ES-I3 (cell line): ENCODE results near the gene CIAO1.

Experiments
- H3K36me3 ChIP-seq: 2 replicates; pipeline ENCODE4 v1.6.1; 2013; ENCODE audit warnings: mild to moderate bottlenecking, low read length, control low read depth, moderate library complexity; ENCODE audit not compliant: insufficient read depth
- H3K4me1 ChIP-seq: 2 replicates; pipeline ENCODE4 v1.6.1; 2013; ENCODE audit warnings: mild to moderate bottlenecking, control low read depth, low read length; ENCODE audit not compliant: insufficient read depth
- H3K9ac ChIP-seq: 2 replicates; pipeline ENCODE4 v1.6.1; 2013; ENCODE audit warnings: low read depth, mild to moderate bottlenecking, low read length, moderate library complexity
- H3K9me3 ChIP-seq: 2 replicates; pipeline ENCODE4 v1.6.1; 2013; ENCODE audit warnings: mild to moderate bottlenecking, low read length, moderate library complexity; ENCODE audit not compliant: control insufficient read depth, insufficient read depth

CIAO1 gene

GRCh38 chr2:96317584-96317997 is 51.6 kb downstream of the CIAO1 start:
- no peaks in the 10 kb centered on the region for H3K9me3 ChIP-seq
- no peak overlapping the region for H3K9ac ChIP-seq
- no peaks in the 10 kb centered on the region for H3K36me3 ChIP-seq
- peaks cover 12% of the 10 kb centered on the region for H3K4me1 ChIP-seq

- Histone ChIP-seq H3K9ac (no peak overlapping the region), H3K9me3 (no peaks in the 10 kb centered on the region), H3K36me3 (no peaks in the 10 kb centered on the region), H3K4me1 (peaks cover 12% of the 10 kb centered on the region)
Observed at GRCh38 chr2:96318723-96319122, 52.7 kb downstream of the CIAO1 start.

GRCh38 chr2:96319396-96319795 is 53.4 kb downstream of the CIAO1 start:
- Histone ChIP-seq H3K4me1 (peaks cover 12% of the 10 kb centered on the region), H3K9me3 (no peaks in the 10 kb centered on the region), H3K9ac (no peak overlapping the region), H3K36me3 (no peaks in the 10 kb centered on the region)

- Histone ChIP-seq H3K36me3 (no peaks in the 10 kb centered on the region), H3K9ac (no peak overlapping the region), H3K9me3 (no peaks in the 10 kb centered on the region), H3K4me1 (peaks cover 12% of the 10 kb centered on the region)
Observed at GRCh38 chr2:96320326-96320725, 54.3 kb downstream of the CIAO1 start.

GRCh38 chr2:96320728-96321622 is 55.0 kb downstream of the CIAO1 start:
- peak overlapping the region; percentile 64 for H3K9ac ChIP-seq
- no peaks in the 10 kb centered on the region for H3K9me3 ChIP-seq
- H3K36me3 ChIP-seq, result no peaks in the 10 kb centered on the region
- H3K4me1 ChIP-seq, result peaks cover 8% of the 10 kb centered on the region; the same call in 1 of the 2 replicates
